ENCODE results near the gene BCAS1. TPM values are rescaled to one million over a fixed set of nuclear protein-coding genes. Genes with fewer than 3 reads are reported as not detected.

The BCAS1 gene
- total RNA-seq, 1 experiment from 2014 or later: 0.17 TPM

DNA sequence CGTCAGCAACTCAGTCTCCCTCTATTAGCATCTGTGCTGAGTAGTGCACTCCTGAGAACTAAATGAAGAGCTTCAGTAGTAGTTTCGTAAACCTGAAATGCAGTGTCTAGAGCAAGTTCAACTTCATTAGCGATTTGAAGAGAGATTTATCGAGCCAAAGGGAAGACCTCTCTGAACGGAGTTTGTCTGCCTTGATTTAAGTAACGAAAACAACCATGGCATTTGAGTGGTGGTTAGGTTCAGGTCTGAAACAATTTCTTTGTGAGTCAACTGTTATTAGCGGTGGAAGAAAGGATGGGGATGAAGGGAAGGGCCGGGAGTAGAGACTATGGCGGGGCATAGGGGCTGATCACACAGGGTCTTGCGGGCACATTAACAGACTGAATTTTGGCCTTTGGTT is 150.5 kb downstream of the BCAS1 start:
- no TSS peak for BruUV-seq (replicated peaks)
- POLR2A ChIA-PET: interaction anchor here (0.9 kb wide), 1 partner anchor 166 kb away, joined by 3 read pairs; no protein-coding TSS in a partner anchor
- intact Hi-C loops (cut with micrococcal nuclease): no loop called here

DNA sequence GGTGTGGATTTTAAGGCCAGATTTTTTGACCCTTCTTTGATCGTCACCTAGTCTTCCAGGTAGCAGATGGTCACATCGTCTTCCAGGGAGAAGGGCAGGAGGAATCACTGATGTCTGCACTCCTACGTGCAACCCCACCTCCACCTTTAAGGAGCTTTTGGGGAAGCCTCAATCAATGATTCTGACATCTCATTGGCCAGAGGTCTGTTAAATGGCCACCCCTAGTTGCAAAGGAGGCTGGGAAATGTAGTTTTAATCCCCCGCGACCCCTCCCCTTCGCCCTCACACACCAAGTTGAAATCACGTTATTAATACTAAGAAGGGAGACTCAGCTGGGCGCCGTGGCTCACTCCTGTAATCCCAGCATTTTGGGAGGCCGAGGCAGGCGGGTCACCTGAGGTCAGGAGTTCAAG is 151.4 kb downstream of the BCAS1 start:
- H3K27ac ChIP-seq (ENCODE audit: low read depth, low read length): no peak overlapping the region
- TF ChIP-seq SP1 (IDR thresholded peaks at IDR 0.05; ENCODE audit: low read depth) (peak; percentile 42), EGR1 (IDR thresholded peaks at IDR 0.05; ENCODE audit: low read depth) (no peak), MAX (IDR thresholded peaks at IDR 0.05) (no peak), YY1 (IDR thresholded peaks at IDR 0.05; ENCODE audit: extremely low read depth, insufficient replicate concordance, low read depth, low read length) (peak; percentile 80), EZH2 (IDR thresholded peaks at IDR 0.05) (no peak), SRF (IDR thresholded peaks at IDR 0.05; ENCODE audit: low read depth) (no peak), FOSL1 (IDR thresholded peaks at IDR 0.05; ENCODE audit: low read depth) (no peak), ELF1 (IDR thresholded peaks at IDR 0.05; ENCODE audit: borderline replicate concordance, low read depth) (no peak), CTCF (IDR thresholded peaks at IDR 0.05 in 2 of 3, conservative IDR thresholded peaks at IDR 0.05 in 1 of 3; ENCODE audit: borderline replicate concordance in 1 of 3, insufficient read depth in 1 of 3, low read depth in 2 of 3, low read length in 2 of 3) (no peak), JUND (IDR thresholded peaks at IDR 0.05) (no peak), ZFX (IDR thresholded peaks at IDR 0.05) (no peak)
- TF ChIP-seq, protein P1, sequence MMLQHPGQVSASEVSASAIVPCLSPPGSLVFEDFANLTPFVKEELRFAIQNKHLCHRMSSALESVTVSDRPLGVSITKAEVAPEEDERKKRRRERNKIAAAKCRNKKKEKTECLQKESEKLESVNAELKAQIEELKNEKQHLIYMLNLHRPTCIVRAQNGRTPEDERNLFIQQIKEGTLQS (IDR thresholded peaks at IDR 0.05): no peak

More for the DNA sequence above, 150.5 kb downstream of the BCAS1 start:
- DNase-seq (ENCODE audit: low read depth, low spot score) (no peak), ATAC-seq (no peak)
- no peaks in the 10 kb centered on the region for H4K20me1 ChIP-seq (ENCODE audit: insufficient read depth)
- H3K9me2 ChIP-seq (ENCODE audit: insufficient read depth): no peaks in the 10 kb centered on the region
- H3K79me2 ChIP-seq (ENCODE audit: insufficient read depth, low read length): no peaks in the 10 kb centered on the region
- no peak overlapping the region for H3K9ac ChIP-seq (ENCODE audit: low read length)
- H3K36me3 ChIP-seq (ENCODE audit: control insufficient read depth in 1 of 2, insufficient read depth in 2 of 2, low read length in 2 of 2): no peaks in the 10 kb centered on the region
- H3K27ac ChIP-seq (ENCODE audit: low read depth, low read length): no peak overlapping the region
- peak overlapping the region; percentile 38 for H2AFZ ChIP-seq (ENCODE audit: low read depth, low read length, poor library complexity, severe bottlenecking)
- no peak overlapping the region for H3K4me2 ChIP-seq (ENCODE audit: low read length)
- ChIA-PET RAD21 (ENCODE audit: low non-redundant PET in 1 of 2, low total read pairs in 2 of 2, uncharacterized antibody in 2 of 2, unreplicated experiment in 2 of 2) (no interaction called here), CTCF (interaction anchor here (1.5 kb wide), 1 partner anchor 20 kb away, joined by 5 read pairs; no protein-coding TSS in a partner anchor)
- no peak overlapping the region for H3K4me3 ChIP-seq (replicated peaks in 1 of 2; ENCODE audit: low read depth in 1 of 2, low read length in 2 of 2)
- no peaks in the 10 kb centered on the region for H3K9me3 ChIP-seq (ENCODE audit: control insufficient read depth in 1 of 2, insufficient read depth in 1 of 2, low read depth in 1 of 2, low read length in 2 of 2)
- TF ChIP-seq CTCF (IDR thresholded peaks at IDR 0.05 in 2 of 3, conservative IDR thresholded peaks at IDR 0.05 in 1 of 3; ENCODE audit: borderline replicate concordance in 1 of 3, insufficient read depth in 1 of 3, low read depth in 2 of 3, low read length in 2 of 3) (no peak), EZH2 (IDR thresholded peaks at IDR 0.05) (no peak), ZFX (IDR thresholded peaks at IDR 0.05) (no peak), FOSL1 (IDR thresholded peaks at IDR 0.05; ENCODE audit: low read depth) (no peak), JUND (IDR thresholded peaks at IDR 0.05) (no peak), SP1 (IDR thresholded peaks at IDR 0.05; ENCODE audit: low read depth) (no peak)
- H3K4me1 ChIP-seq (ENCODE audit: control insufficient read depth in 1 of 2, insufficient read depth in 2 of 2, low read length in 2 of 2): peaks cover 7 to 21% of the 10 kb centered on the region in 2 experiments
- no peaks in the 10 kb centered on the region for H3K27me3 ChIP-seq (ENCODE audit: insufficient read depth, low read length)

More for the DNA sequence above, 151.4 kb downstream of the BCAS1 start:
- Histone ChIP-seq H3K27me3 (ENCODE audit: insufficient read depth, low read length) (no peaks in the 10 kb centered on the region), H3K79me2 (ENCODE audit: insufficient read depth, low read length) (no peaks in the 10 kb centered on the region), H3K4me1 (ENCODE audit: control insufficient read depth in 1 of 2, insufficient read depth in 2 of 2, low read length in 2 of 2) (peaks cover 9 to 30% of the 10 kb centered on the region in 2 experiments), H3K9me2 (ENCODE audit: insufficient read depth) (no peaks in the 10 kb centered on the region), H3K9me3 (ENCODE audit: control insufficient read depth in 1 of 2, insufficient read depth in 1 of 2, low read depth in 1 of 2, low read length in 2 of 2) (no peaks in the 10 kb centered on the region), H4K20me1 (ENCODE audit: insufficient read depth) (no peaks in the 10 kb centered on the region), H3K9ac (ENCODE audit: low read length) (no peak overlapping the region), H2AFZ (ENCODE audit: low read depth, low read length, poor library complexity, severe bottlenecking) (peak overlapping the region; percentile 50), H3K36me3 (ENCODE audit: control insufficient read depth in 1 of 2, insufficient read depth in 2 of 2, low read length in 2 of 2) (no peaks in the 10 kb centered on the region), H3K4me3 (replicated peaks in 1 of 2; ENCODE audit: low read depth in 1 of 2, low read length in 2 of 2) (no peak overlapping the region), H3K4me2 (ENCODE audit: low read length) (no peak overlapping the region)
- intact Hi-C loops (cut with micrococcal nuclease): no loop called here
- ChIA-PET RAD21 (ENCODE audit: low non-redundant PET in 1 of 2, low total read pairs in 2 of 2, uncharacterized antibody in 2 of 2, unreplicated experiment in 2 of 2) (no interaction called here), POLR2A (interaction anchor here (0.9 kb wide), 1 partner anchor 165 kb away, joined by 3 read pairs; no protein-coding TSS in a partner anchor), CTCF (interaction anchor here (0.7 to 1.5 kb wide), 2 partner anchors 21 to 340 kb away, joined by 3 to 5 read pairs; no protein-coding TSS in a partner anchor)
- no TSS peak for BruUV-seq (replicated peaks)
- no peak for DNase-seq (ENCODE audit: low read depth, low spot score)
- peak; percentile 47 for ATAC-seq
